Upper lobe of left lung (tissue), 6 donors: ENCODE data around the gene CLDN5. TPM values are rescaled to one million over a fixed set of nuclear protein-coding genes. Genes with fewer than 3 reads are reported as not detected.
A peak's percentile ranks its signal among the peaks of the same experiment; 100 is the strongest.

Experiments
- ATAC-seq, 2 donors: fragments of 200-7000 bp; cut with Tn5 transposase; one replicate each; pipeline ENCODE4 v1.9.1; 2022; ENCODE audit warnings: mild to moderate bottlenecking in 2 of 2, moderate library complexity in 2 of 2; ENCODE audit not compliant: low FRiP score in 2 of 2
- DNase-seq, 2 donors: peaks; one replicate each; pipeline ENCODE4 v3.0.0-alpha.2; 2019 to 2020
- H3K27ac ChIP-seq, 4 donors: fragments of 200-600 bp; sonication (generic); one replicate each; pipeline ENCODE4 v1.5.1; 2016 to 2019
- H3K27me3 ChIP-seq, 4 donors: fragments of 200-600 bp; sonication (generic); one replicate each; pipeline ENCODE4 v1.5.1; 2017 to 2019
- H3K36me3 ChIP-seq, 4 donors: fragments of 200-600 bp; sonication (generic); one replicate each; pipeline ENCODE4 v1.5.1; 2016 to 2019
- H3K4me1 ChIP-seq, 4 donors: fragments of 200-600 bp; sonication (generic); one replicate each; pipeline ENCODE4 v1.5.1; 2018 to 2019
- H3K4me3 ChIP-seq, 4 donors: fragments of 200-600 bp; sonication (generic); one replicate each; pipeline ENCODE4 v1.5.1; 2017 to 2019; ENCODE audit warnings: mild to moderate bottlenecking in 2 of 4, moderate library complexity in 1 of 4
- H3K9me3 ChIP-seq, 4 donors: fragments of 200-600 bp; sonication (generic); one replicate each; pipeline ENCODE4 v1.5.1; 2018 to 2019
- CTCF ChIP-seq, 6 experiments: fragments of 450-650 bp in 4 of 6; fragments of 200-600 bp in 2 of 6; sonication (generic) in 2 of 6; IDR thresholded peaks; one replicate each; pipeline ENCODE4 v1.5.1; 2016 to 2019; ENCODE audit warnings: antibody characterized with exemption in 6 of 6
- EP300 ChIP-seq, 4 donors: sonication (generic); formaldehyde crosslinking; IDR thresholded peaks; one replicate each; pipeline ENCODE4 v1.5.1; 2017; ENCODE audit warnings: antibody characterized with exemption in 4 of 4, control low read depth in 2 of 4
- POLR2A ChIP-seq, 4 donors: fragments of 450-650 bp; IDR thresholded peaks; one replicate each; pipeline ENCODE4 v1.5.1; 2016 to 2017; ENCODE audit warnings: antibody characterized with exemption in 4 of 4, mild to moderate bottlenecking in 2 of 4
- POLR2AphosphoS5 ChIP-seq, 2 donors: sonication (generic); formaldehyde crosslinking; IDR thresholded peaks; one replicate each; pipeline ENCODE4 v1.5.1; 2017; ENCODE audit warnings: antibody characterized with exemption in 2 of 2
- WGBS, 2 donors: methylation state at CpG; one replicate each; pipeline ENCODE4 v1.1.5; 2017 to 2018; 5-methylcytosine and 5-hydroxymethylcytosine counted together
- total RNA-seq, 6 donors: library from RNA; depleted of rRNA in 4 of 6; stranded (reverse); fragments of >200 nt in 4 of 6; gene quantifications; one replicate each; pipeline versions ENCODE4 v1.1.0 to v1.2.1, GENCODE V29; 2016 to 2021
- donor health status: DM: no; HTN: no; CAD: no; lungs with moderate emphysema.
- donor health status: DM: no; HTN: yes; CAD: no; lungs with severe emphysema.

Gene CLDN5
- total RNA-seq, 6 donors from 2014 or later = 70.2 to 726 (median 229) TPM

GRCh38 chr22:19555651-19556050 lies 31.4 kb upstream of the CLDN5 start:
- Histone ChIP-seq H3K36me3 (no peaks in the 10 kb centered on the region), H3K9me3 (peaks cover 0 to 4% (median 0%) of the 10 kb centered on the region in 4 donors), H3K4me3 (no peak overlapping the region), H3K4me1 (peaks cover 0 to 8% (median 2%) of the 10 kb centered on the region in 4 donors), H3K27ac (peak overlapping the region in 3 of 4 donors; percentile 4 to 68 (median 68)), H3K27me3 (no peaks in the 10 kb centered on the region)
- WGBS, 2 donors = 68 to 92% methylated on average over 2 to 6 of the region's 6 CpGs
- TF ChIP-seq POLR2AphosphoS5 (IDR thresholded peaks at IDR 0.05) (no peak), POLR2A (IDR thresholded peaks at IDR 0.05) (no peak), EP300 (IDR thresholded peaks at IDR 0.05) (no peak), CTCF (IDR thresholded peaks at IDR 0.05) (no peak)
- ATAC-seq (peak in 1 of 2 donors; percentile 58), DNase-seq (no peak)

DNA sequence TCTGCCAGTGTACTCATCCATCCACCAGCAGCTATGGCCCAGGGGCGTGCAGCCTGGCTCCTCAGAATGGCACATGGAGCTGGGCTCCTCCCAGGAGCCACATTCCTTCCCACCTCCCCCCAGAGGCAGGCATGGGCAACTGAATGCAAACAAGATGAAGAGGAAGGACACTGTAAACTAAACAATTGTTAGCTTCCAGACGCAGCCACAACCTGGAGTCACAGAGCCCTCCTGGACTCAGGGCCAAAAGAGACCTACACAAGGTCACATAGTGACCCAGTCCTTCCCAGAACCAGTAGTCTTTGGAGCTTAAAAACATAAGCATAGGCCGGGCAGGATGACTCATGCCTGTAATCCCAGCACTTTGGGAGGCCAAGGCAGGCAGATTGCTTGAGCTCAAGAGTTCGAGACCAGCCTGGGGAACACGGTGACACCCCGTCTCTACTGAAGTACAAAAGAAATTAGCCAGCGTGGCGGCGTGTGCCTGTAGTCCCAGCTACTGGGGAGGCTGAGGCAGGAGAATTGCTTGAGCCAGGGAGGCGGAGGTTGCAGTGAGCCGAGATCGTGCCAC lies 30.7 kb upstream of the CLDN5 start:
- peak overlapping the region in 2 of 4 donors; percentile 68 for H3K27ac ChIP-seq
- H3K4me1 ChIP-seq = peaks cover 0 to 8% (median 2%) of the 10 kb centered on the region in 4 donors
- peak in 1 of 2 donors; percentile 31 for DNase-seq
- peaks cover 0 to 4% (median 0%) of the 10 kb centered on the region in 4 donors for H3K9me3 ChIP-seq
- TF ChIP-seq CTCF (IDR thresholded peaks at IDR 0.05) (peak in 2 of 6 experiments; percentile 32 to 40), EP300 (IDR thresholded peaks at IDR 0.05) (peak in 1 of 4 donors; percentile 39), POLR2A (IDR thresholded peaks at IDR 0.05) (no peak), POLR2AphosphoS5 (IDR thresholded peaks at IDR 0.05) (peak; percentile 44 to 67)
- H3K4me3 ChIP-seq = no peak overlapping the region
- no peaks in the 10 kb centered on the region for H3K36me3 ChIP-seq
- H3K27me3 ChIP-seq = no peaks in the 10 kb centered on the region
- peak in 1 of 2 donors; percentile 65 for ATAC-seq
- WGBS, 2 donors = 72 to 79% methylated on average over 12 of the region's 12 CpGs

- ATAC-seq = no peak
- no peaks in the 10 kb centered on the region for H3K27me3 ChIP-seq
- H3K9me3 ChIP-seq = peaks cover 0 to 4% (median 0%) of the 10 kb centered on the region in 4 donors
- H3K4me3 ChIP-seq = no peak overlapping the region
- H3K27ac ChIP-seq = no peak overlapping the region
- H3K4me1 ChIP-seq = peaks cover 0 to 8% (median 2%) of the 10 kb centered on the region in 4 donors
- no peak for DNase-seq
- TF ChIP-seq POLR2A (IDR thresholded peaks at IDR 0.05) (no peak), POLR2AphosphoS5 (IDR thresholded peaks at IDR 0.05) (no peak), EP300 (IDR thresholded peaks at IDR 0.05) (no peak), CTCF (IDR thresholded peaks at IDR 0.05) (no peak)
- H3K36me3 ChIP-seq = no peaks in the 10 kb centered on the region
- 89 to 91% methylated on average over 2 of the region's 2 CpGs for WGBS, 2 donors
Measured at GRCh38 chr22:19553201-19553600, 29.0 kb upstream of the CLDN5 start.

DNA sequence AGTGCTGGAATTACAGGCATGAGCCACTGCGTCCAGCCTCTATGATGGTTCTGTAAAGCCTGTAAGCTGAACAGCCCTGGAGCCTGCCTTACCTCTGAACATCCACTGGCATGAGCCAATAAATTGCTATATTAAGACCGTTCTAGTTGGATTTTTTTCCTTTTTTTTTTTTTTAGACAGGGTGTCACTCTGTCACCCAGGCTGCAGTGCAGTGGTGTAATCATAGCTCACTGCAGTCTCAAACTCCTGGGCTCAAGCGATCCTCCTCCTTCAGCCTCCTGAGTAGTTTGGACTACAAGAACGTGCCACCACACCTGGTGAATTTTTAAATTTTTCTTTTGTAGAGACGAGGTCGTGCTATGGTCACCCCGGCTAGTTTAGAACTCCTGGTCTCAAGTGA lies 26.2 kb upstream of the CLDN5 start:
- Histone ChIP-seq H3K27ac (no peak overlapping the region), H3K4me3 (no peak overlapping the region), H3K9me3 (peaks cover 0 to 4% (median 0%) of the 10 kb centered on the region in 4 donors), H3K36me3 (no peaks in the 10 kb centered on the region), H3K4me1 (peaks cover 0 to 4% (median 1%) of the 10 kb centered on the region in 4 donors), H3K27me3 (no peaks in the 10 kb centered on the region)
- DNase-seq (no peak), ATAC-seq (no peak)
- 86 to 87% methylated on average over 7 of the region's 7 CpGs for WGBS, 2 donors
- no peak for TF ChIP-seq POLR2AphosphoS5 (IDR thresholded peaks at IDR 0.05)
- no peak for TF ChIP-seq CTCF (IDR thresholded peaks at IDR 0.05)
- no peak for TF ChIP-seq EP300 (IDR thresholded peaks at IDR 0.05)
- no peak for TF ChIP-seq POLR2A (IDR thresholded peaks at IDR 0.05)

DNA sequence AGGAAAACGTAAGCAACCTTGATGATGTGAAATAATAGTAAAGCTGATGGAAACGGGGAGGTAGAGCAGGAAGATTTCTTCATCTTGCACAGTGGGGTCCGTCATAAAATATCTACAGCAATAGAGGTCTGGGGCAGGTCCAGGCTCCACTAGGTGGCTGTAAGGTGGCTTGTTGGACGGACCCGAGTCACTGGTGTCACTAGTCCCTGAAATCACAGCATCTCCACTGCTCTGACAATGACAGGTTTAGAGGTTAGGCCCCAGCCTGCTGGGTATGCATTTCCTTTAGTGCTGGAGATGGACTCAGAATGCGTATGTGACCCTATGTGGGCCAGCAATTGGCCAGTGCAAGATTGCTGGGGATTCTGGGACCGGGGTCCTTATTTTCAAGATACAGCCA lies 25.2 kb upstream of the CLDN5 start:
- no peaks in the 10 kb centered on the region for H3K27me3 ChIP-seq
- H3K4me3 ChIP-seq = no peak overlapping the region
- no peak overlapping the region for H3K27ac ChIP-seq
- H3K4me1 ChIP-seq = peaks cover 5 to 7% (median 5%) of the 10 kb centered on the region in 4 donors
- H3K36me3 ChIP-seq = no peaks in the 10 kb centered on the region
- peaks cover 0 to 4% (median 0%) of the 10 kb centered on the region in 4 donors for H3K9me3 ChIP-seq
- TF ChIP-seq POLR2A (IDR thresholded peaks at IDR 0.05) (no peak), POLR2AphosphoS5 (IDR thresholded peaks at IDR 0.05) (no peak), EP300 (IDR thresholded peaks at IDR 0.05) (no peak), CTCF (IDR thresholded peaks at IDR 0.05) (no peak)
- WGBS, 2 donors = 78% methylated on average over 6 to 7 of the region's 7 CpGs
- DNase-seq (no peak), ATAC-seq (no peak)
